ENCODE data around the gene TTF1. TPM values are rescaled to one million over a fixed set of nuclear protein-coding genes. Genes with fewer than 3 reads are reported as not detected.

The TTF1 gene
- total RNA-seq, 1 experiment from 2014 or later, result 23.8 TPM

GRCh38 chr9:132446887-132447286 lies 40.2 kb upstream of the TTF1 start:
- no peak overlapping the region for H3K27ac Mint-ChIP-seq
- ATAC-seq, result no peak
- TF ChIP-seq KAT7 (CRISPR knock-in tag; IDR thresholded peaks at IDR 0.05; ENCODE audit: borderline replicate concordance), result no peak
- TF ChIP-seq GTF2I (CRISPR knock-in tag; conservative IDR thresholded peaks at IDR 0.05), result 0 out of 2 replicates have a peak, but pooled peaks have one; percentile 29
- no peak for TF ChIP-seq ZNF121 (CRISPR knock-in tag; IDR thresholded peaks at IDR 0.05)
- H3K36me3 Mint-ChIP-seq, result no peaks in the 10 kb centered on the region
- no peak overlapping the region for H3K4me3 Mint-ChIP-seq
- peaks cover 6% of the 10 kb centered on the region for H3K4me1 Mint-ChIP-seq
- peaks cover 5% of the 10 kb centered on the region; the same call in 1 of the 2 replicates for H3K9me3 Mint-ChIP-seq
- no peak for DNase-seq (ENCODE audit: low spot score)
- ChIA-PET CTCF (interaction anchor here (0.6 to 1.8 kb wide), 16 partner anchors 10 to 126 kb away, joined by 3 to 8 read pairs (median 3); no protein-coding TSS in a partner anchor), POLR2A (no interaction called here)
- H3K27me3 Mint-ChIP-seq (ENCODE audit: low read depth), result no peaks in the 10 kb centered on the region; the same call in 1 of the 2 replicates

GRCh38 chr9:132443951-132444607 lies 37.4 kb upstream of the TTF1 start:
- H3K27ac Mint-ChIP-seq, result no peak overlapping the region
- DNase-seq (ENCODE audit: low spot score) (no peak), ATAC-seq (no peak)
- H3K4me1 Mint-ChIP-seq, result peaks cover 22% of the 10 kb centered on the region
- no peak overlapping the region for H3K4me3 Mint-ChIP-seq
- CTCF ChIA-PET, result interaction anchor here (1.2 kb wide), 1 partner anchor 103 kb away, joined by 4 read pairs; no protein-coding TSS in a partner anchor
- H3K9me3 Mint-ChIP-seq, result peaks cover 5% of the 10 kb centered on the region; the same call in 1 of the 2 replicates
- no peaks in the 10 kb centered on the region for H3K36me3 Mint-ChIP-seq
- TF ChIP-seq E2F4 (CRISPR knock-in tag; IDR thresholded peaks at IDR 0.05; ENCODE audit: borderline replicate concordance, low read depth), result no peak
- TF ChIP-seq ZNF317 (CRISPR knock-in tag; IDR thresholded peaks at IDR 0.05; ENCODE audit: borderline replicate concordance, low read depth), result no peak
- no peak for TF ChIP-seq RELA (CRISPR knock-in tag; IDR thresholded peaks at IDR 0.05; ENCODE audit: borderline replicate concordance)
- TF ChIP-seq PRRX2 (CRISPR knock-in tag; IDR thresholded peaks at IDR 0.05), result no peak
- no peak for TF ChIP-seq AR (CRISPR knock-in tag; IDR thresholded peaks at IDR 0.05)
- TF ChIP-seq JAZF1 (CRISPR knock-in tag; IDR thresholded peaks at IDR 0.05), result no peak
- POLR2A ChIA-PET, result interaction anchor here (0.7 kb wide), 1 partner anchor 44 kb away, joined by 3 read pairs; no protein-coding TSS in a partner anchor
- no peaks in the 10 kb centered on the region; the same call in 1 of the 2 replicates for H3K27me3 Mint-ChIP-seq (ENCODE audit: low read depth)

GRCh38 chr9:132441404-132441803 lies 34.8 kb upstream of the TTF1 start:
- CTCF ChIA-PET, result interaction anchor here (1.0 to 2.9 kb wide), 2 partner anchors 11 to 105 kb away, joined by 3 to 10 read pairs; no protein-coding TSS in a partner anchor
- H3K27ac Mint-ChIP-seq, result 0 out of 2 replicates have a peak overlapping the region, but pooled peaks have one; percentile 8
- no peaks in the 10 kb centered on the region; the same call in 1 of the 2 replicates for H3K27me3 Mint-ChIP-seq (ENCODE audit: low read depth)
- POLR2A ChIA-PET, result interaction anchor here (0.5 kb wide), 1 partner anchor 135 kb away, joined by 6 read pairs; no protein-coding TSS in a partner anchor
- ATAC-seq (no peak), DNase-seq (ENCODE audit: low spot score) (no peak)
- no peak overlapping the region for H3K4me3 Mint-ChIP-seq
- H3K36me3 Mint-ChIP-seq, result no peaks in the 10 kb centered on the region
- H3K9me3 Mint-ChIP-seq, result peaks cover 5% of the 10 kb centered on the region; the same call in 1 of the 2 replicates
- peaks cover 16% of the 10 kb centered on the region for H3K4me1 Mint-ChIP-seq
- TF ChIP-seq E2F1 (CRISPR knock-in tag; IDR thresholded peaks at IDR 0.05), result no peak
- TF ChIP-seq NFE2L1 (CRISPR knock-in tag; IDR thresholded peaks at IDR 0.05), result no peak
- no peak for TF ChIP-seq ETV6 (CRISPR knock-in tag; IDR thresholded peaks at IDR 0.05)
- no peak for TF ChIP-seq EMX1 (CRISPR knock-in tag; IDR thresholded peaks at IDR 0.05)
- TF ChIP-seq RELA (CRISPR knock-in tag; IDR thresholded peaks at IDR 0.05; ENCODE audit: borderline replicate concordance), result no peak
- TF ChIP-seq ZNF423 (CRISPR knock-in tag; IDR thresholded peaks at IDR 0.05), result no peak
- no peak for TF ChIP-seq ZBTB43 (CRISPR knock-in tag; IDR thresholded peaks at IDR 0.05)
- TF ChIP-seq ZNF219 (CRISPR knock-in tag; IDR thresholded peaks at IDR 0.05; ENCODE audit: borderline replicate concordance), result no peak
- TF ChIP-seq CREB1 (CRISPR knock-in tag; IDR thresholded peaks at IDR 0.05), result no peak
- TF ChIP-seq IRF1 (CRISPR knock-in tag; IDR thresholded peaks at IDR 0.05), result no peak
- TF ChIP-seq TEAD1 (CRISPR knock-in tag; IDR thresholded peaks at IDR 0.05), result no peak
- no peak for TF ChIP-seq ELF4 (CRISPR knock-in tag; IDR thresholded peaks at IDR 0.05; ENCODE audit: low read depth)
- no peak for TF ChIP-seq TEAD4 (CRISPR knock-in tag; IDR thresholded peaks at IDR 0.05)
- TF ChIP-seq JUN (CRISPR knock-in tag; IDR thresholded peaks at IDR 0.05), result no peak
- TF ChIP-seq MLX (CRISPR knock-in tag; IDR thresholded peaks at IDR 0.05), result no peak

Measured in WTC11 (cell line).